ENCODE data around the gene CACNA1I.

CACNA1I gene

DNA sequence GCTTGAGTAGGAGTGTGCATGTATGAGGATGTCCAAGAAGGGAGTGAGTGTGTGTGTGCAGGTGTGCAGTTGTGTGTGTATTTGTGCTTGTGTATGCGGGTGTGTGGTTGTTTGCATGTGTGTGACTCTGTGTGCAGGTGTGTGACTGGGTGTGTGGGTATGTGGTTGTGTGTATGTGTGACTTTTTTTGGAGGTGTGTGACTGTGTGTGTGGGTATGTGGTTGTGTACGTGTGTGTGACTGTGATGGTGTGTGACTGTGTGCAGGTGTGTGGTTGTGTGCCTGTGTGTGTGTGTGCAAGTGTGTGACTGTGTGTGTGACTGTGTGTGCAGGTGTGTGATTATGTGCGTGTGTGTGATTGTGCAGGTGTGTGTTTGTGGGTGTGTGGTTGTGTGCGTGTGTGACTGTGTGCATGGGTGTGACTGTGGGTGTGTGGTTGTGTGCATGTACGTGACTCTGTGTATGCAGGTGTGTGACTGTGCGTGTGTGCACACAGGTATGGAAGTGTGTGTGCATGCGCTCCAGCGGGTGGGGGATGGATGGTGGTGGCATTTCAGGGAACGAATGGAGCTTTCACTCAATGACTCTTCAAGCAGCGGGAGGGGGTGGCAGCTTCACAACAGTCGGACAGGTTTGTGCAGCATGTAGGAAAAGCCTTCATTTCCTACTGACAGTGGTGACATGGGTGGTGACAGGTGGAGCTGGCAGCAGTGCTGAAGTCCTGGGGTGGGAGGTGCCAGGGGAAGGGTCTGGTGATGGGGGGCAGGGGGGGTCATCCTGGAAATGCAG, 47.6 kb downstream of the CACNA1I start:
- H3K4me3 ChIP-seq (ENCODE audit: low read depth, low read length) = no peak overlapping the region
- no peak for DNase-seq (ENCODE audit: low read depth)

DNA sequence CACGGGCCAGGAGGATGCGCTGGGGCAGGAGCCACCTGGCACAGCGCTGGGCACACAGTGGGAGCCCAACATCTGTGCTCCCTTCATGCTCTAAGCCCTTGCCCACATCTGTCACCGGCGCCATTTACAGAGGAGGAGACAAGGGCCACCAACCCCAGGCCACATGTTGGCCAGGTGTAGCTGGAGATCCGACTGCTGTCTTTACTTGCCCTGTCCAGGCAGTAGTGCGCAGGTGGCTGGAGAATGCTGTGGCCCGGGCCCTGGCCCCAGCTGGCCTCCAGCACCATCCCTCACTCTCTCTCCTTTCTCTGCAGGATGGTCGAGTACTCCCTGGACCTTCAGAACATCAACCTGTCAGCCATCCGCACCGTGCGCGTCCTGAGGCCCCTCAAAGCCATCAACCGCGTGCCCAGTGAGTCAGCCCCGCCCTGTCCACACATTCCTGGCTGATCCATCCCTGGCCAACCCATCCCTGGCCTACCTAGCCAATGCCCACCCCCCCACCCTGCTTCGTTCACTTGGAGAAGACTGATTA, 48.5 kb downstream of the CACNA1I start:
- H3K4me3 ChIP-seq (ENCODE audit: low read depth, low read length) = no peak overlapping the region
- no peak for DNase-seq (ENCODE audit: low read depth)

DNA sequence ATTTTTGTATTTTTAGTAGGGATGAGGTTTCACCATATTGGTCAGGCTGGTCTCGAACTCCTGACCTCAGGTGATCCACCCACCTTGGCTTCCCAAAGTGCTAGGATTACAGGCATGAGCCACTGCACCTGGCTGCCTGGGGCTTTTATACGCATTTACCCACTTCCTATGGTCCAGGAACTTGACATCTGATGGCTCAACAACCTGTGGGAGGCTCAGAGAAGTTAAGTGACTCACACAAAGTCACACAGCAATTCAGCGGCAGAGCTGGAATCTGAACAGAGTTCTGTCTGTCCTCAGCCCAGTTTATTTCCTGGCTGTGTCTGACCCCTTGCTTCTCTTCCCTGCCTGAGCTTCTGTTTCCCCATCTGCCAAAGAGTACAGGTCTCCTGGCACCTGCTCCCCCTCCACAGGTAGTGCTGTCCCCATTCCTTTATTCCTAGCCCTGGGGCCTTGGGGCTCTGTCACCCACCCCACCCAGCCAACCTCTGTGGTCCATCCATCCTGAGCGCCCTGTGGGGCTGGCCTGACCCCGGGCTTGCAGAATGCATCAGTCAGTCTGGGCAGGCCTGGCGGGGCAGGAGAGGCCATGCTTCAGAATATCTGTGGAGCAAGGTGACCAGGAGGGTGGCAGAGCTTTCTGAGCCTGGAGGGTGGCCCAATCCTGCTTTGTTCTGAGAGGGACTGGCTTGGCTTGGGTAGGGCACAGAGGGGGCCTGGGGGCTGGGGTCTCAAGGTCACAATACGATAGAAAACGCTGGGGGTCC, 50.6 kb downstream of the CACNA1I start:
- H3K4me3 ChIP-seq (ENCODE audit: low read depth, low read length) = no peak overlapping the region
- no peak for DNase-seq (ENCODE audit: low read depth)

DNA sequence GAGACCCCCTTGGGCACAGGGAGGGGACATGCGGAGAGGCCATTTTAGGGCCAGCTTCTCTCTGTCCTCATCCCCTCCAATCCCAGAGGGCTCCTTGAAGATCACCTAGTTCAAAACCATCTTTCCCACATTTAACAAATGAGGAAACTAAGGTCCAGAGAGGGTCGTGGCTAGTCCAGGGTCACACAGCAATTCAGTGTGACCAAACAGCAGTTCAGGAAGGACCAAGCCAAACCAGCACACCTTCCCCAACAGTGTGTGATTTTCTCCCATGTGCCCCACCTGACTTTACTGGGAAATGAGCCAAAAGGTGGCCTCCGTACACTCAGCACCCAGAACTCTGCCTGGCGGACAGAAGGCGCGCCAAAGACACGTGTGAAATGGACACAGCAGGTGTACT, 51.3 kb downstream of the CACNA1I start:
- no peak overlapping the region for H3K4me3 ChIP-seq (ENCODE audit: low read depth, low read length)
- DNase-seq (ENCODE audit: low read depth) = no peak

DNA sequence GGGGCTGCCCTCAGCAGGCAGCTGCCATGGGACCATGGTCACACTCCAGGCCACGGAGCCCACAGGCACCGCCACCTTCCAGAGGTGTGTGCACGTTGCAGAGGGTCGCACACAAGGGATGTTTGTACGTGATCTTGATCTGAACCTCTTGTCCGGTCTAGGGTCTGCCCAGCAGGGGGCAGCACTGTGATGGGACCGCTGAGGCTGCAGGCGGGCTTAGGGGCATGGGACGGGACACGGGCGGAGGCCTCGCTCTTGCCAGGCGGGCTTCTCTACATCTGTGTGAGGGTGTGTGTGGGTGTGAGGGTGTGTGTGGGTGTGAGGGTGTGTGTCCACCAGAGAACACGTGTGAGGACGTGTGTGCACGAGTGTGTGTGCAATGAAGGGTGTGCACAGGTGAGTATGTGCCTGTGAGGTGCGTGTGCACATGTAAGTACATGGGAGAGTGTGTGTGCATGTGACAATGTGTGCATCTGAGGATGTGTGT, 52.4 kb downstream of the CACNA1I start:
- no peak overlapping the region for H3K4me3 ChIP-seq (ENCODE audit: low read depth, low read length)
- no peak for DNase-seq (ENCODE audit: low read depth)

DNA sequence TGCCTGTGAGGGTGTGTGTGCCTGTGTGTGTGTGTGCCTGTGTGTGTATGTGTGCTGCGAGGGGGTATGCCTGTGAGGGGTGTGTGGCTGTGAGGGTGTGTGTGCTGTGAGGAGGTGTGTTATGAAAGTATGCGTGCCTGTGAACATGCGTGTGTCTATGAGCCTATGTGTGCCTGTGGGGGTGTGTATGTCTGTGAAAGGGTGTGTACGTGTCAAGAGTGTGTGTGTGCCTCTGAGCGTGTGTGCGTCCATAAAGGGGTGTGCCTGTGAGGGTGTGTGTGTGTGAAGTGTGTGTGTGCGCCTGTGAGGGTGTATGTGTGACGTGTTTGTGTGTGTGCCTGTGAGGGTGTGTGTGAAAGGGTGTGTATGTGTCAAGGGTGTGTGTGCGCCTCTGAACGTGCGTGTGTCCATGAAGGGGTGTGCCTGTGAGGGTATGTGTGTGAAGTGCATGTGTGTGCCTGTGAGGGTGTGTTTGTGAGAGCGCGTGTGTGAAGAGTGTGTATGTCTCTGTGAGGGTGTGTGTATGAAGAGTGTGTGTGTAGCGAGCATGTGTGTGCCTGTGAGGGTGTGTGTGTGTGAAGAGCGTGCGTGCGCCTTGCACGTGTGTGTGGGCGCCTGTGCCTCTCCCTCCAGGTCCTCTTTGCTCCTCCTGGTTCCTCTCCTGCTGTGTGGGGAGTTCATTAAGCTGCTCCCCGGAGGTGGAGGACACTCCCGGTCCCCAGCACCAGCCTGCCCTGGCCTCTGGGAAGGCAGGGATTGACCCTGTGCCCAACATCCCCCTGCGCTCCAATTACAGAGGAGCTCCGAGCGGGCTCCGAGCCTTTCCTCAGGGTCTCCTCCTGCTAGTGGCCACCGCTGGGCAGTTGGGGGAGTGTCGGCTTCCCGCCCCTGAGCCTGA, 53.3 kb downstream of the CACNA1I start:
- DNase-seq (ENCODE audit: low read depth) = no peak
- no peak overlapping the region for H3K4me3 ChIP-seq (ENCODE audit: low read depth, low read length)

DNA sequence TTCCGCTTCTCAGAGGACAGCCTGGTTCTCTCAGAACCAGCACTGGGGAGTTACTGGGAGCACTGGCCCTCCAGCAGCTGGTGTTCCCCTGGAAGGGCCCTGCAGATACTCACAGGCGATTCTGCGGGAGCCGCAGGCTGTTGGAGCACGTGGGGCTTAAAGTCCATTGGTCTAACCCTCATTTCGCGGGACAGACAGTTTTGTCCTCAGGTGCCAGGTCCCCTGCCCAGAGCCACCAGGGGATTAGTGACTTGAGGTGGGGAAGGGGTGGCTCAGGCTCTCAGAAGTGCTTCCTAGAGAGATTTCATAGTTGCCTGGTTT, 53.9 kb downstream of the CACNA1I start:
- no peak overlapping the region for H3K4me3 ChIP-seq (ENCODE audit: low read depth, low read length)
- DNase-seq (ENCODE audit: low read depth) = no peak

DNA sequence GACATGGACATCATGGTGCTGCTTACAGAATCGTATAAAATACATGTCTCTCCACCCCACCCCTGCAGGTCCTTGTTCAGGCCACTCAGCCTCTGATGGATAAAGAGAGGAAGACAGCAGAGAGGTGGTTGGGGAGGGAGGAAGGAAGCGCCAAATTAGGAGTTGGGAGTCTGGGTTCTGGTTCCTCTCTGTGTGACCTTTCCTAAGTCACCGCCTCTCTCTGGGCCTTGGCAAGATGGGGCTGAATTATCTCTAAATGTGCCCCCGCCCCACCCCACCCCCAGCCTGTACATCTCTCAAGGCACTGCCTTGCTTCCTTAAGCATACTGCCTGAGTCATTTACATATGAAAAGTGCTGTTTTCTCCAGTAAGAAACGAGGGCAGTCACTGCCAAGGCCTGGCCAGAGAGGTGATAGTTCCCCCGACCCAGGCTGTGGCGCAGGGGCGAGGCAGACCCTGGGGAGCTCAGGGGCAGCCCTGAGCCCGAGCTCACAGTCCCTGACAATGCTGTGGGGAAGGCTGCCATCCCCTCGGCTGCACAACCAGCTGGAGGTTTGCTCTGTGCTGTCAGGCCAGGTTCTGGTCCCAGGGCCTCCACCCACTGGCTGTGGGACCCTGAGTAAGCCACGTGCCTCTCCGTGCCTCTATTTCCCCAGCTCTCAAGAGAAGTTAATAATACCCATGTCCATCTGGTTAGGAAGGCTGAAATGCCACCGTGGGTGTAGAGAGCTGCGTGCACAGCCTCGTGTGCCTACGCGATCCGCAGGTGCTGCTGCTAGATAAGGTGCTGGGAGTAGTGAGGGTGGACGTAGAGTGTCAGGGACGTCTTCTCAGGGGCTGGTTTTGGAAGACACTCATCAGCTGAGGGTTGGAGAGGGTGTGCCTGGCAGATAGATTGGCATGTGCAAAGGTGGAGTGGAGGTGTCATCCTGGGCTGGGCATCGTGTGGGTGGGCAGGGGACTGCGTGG, 55.3 kb downstream of the CACNA1I start:
- no peak for DNase-seq (ENCODE audit: low read depth)

DNA sequence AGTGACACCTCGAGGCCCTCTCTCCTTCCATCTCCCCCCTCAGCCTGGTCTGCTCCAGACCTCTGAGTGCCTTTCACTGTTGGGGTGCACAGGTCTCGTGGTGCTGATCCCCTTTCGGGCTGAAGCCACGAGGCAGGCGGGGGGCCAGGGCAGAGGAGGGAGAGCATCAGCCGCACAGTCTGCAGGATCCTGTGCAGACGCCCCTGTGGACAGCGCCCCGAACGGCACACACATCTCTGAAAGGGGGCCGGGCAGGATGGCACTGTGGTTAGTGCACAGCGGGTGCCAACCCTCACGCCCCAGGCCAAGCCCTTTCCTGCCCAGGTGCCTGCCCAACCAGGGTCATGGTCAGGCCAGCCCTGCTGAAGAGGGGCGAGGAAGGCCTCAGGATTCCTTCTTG, 56.7 kb downstream of the CACNA1I start:
- DNase-seq (ENCODE audit: low read depth) = no peak
- no peak overlapping the region for H3K4me3 ChIP-seq (ENCODE audit: low read depth, low read length)

More for the DNA sequence above, 55.3 kb downstream of the CACNA1I start:
- H3K4me3 ChIP-seq (ENCODE audit: low read depth, low read length) = no peak overlapping the region

DNA sequence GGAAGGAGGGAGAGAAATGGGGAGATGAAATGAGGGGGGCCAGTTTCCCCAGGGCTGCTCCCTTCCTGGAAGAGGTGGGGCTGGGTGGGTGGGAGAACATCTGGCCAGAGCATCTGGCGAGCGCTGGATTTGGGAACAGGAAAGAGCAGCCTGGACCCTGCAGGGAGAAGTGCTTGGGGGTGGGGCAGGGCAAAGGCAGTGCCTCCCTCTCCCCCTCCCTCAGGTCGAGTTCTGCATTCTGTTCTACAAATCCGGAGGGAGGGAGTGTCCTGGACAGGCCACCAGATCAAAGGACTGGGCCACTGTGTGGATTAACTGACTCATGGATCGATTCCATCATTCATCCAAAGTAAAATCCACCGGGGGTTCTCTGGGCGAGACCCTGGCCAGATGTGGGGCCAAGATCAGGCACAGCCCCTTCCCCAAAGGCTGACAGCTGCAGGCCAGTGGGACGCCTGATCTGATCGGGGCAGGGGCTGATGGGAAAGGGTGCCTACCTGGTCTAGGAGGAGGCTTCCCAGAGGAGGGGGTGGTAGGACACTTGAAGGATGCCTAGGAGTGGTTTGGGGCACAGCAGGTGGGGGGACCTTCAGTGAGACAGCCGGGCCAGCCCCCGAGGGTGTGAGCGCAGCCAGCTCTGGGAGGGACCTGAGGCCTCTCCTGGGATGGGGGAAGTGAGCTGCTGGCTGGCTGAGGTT, 57.5 kb downstream of the CACNA1I start:
- no peak for DNase-seq (ENCODE audit: low read depth)

DNA sequence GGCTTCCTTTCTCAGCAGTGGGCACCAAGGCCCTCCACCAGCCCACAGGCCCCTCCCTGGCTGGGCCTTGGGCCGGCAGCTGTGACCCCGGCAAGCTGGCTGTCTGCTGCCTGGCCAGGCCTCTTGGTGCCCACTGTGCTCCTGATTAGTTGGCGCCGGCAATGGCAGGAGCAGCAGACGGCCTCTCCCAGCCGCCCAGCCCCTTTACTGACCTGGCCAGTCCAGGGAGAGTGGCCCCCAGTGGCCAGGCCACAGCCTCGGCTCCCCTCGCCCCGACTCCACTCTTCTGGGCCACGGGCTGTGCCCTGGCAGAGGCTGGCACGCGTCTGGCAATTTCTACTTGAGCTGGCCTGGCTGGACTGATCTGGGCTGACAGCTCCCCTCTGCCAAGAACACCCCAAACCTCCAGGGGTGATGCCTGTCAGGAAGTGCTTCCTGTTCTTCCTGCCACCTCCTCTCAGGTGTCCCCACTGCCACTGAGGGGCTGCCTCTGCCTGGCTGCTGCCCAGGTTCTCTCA, 58.1 kb downstream of the CACNA1I start:
- no peak for DNase-seq (ENCODE audit: low read depth)
- H3K4me3 ChIP-seq (ENCODE audit: low read depth, low read length) = no peak overlapping the region

More for the DNA sequence above, 57.5 kb downstream of the CACNA1I start:
- H3K4me3 ChIP-seq (ENCODE audit: low read depth, low read length) = no peak overlapping the region

DNA sequence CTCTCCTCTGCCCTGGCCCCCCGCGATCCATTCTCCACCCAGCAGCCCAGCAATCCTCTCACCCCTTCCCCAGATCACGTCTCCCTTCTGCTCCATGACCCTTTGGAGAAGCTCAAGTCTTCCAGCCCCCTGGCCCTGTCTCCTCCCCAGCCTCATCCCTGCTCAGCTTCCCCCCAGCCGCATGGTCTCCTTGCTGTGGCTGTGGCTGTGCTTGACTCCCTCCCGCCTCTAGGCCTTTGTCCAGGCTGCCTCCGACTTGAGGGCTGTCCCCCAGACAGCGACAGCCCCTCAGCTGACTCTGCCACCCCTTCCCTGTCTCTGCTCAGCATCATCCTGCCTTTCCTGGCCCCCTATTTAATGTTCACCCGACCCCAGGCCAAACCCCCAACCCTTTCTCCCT, 59.3 kb downstream of the CACNA1I start:
- no peak for DNase-seq (ENCODE audit: low read depth)
- no peak overlapping the region for H3K4me3 ChIP-seq (ENCODE audit: low read depth, low read length)

DNA sequence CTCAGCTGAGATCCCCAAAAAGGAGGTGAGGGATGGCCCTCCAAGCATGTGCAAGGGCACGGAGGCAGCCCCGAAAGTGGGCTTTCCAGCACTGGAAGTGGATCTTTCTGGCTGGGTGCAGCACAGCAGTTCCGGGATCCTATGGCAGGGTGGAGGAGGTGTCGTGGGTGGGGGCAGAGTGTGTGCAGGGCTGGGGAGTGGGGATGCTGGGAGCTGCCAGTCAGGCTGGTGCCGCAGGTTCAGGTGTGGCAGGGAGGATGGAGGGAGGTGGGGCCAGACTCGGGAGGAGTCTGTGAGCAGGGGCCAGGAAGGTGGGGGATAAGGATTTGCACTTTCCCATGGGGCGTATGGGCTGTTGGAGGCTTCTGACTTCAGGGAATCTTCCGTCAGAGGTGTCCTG, 60.2 kb downstream of the CACNA1I start:
- no peak overlapping the region for H3K4me3 ChIP-seq (ENCODE audit: low read depth, low read length)
- no peak for DNase-seq (ENCODE audit: low read depth)

DNA sequence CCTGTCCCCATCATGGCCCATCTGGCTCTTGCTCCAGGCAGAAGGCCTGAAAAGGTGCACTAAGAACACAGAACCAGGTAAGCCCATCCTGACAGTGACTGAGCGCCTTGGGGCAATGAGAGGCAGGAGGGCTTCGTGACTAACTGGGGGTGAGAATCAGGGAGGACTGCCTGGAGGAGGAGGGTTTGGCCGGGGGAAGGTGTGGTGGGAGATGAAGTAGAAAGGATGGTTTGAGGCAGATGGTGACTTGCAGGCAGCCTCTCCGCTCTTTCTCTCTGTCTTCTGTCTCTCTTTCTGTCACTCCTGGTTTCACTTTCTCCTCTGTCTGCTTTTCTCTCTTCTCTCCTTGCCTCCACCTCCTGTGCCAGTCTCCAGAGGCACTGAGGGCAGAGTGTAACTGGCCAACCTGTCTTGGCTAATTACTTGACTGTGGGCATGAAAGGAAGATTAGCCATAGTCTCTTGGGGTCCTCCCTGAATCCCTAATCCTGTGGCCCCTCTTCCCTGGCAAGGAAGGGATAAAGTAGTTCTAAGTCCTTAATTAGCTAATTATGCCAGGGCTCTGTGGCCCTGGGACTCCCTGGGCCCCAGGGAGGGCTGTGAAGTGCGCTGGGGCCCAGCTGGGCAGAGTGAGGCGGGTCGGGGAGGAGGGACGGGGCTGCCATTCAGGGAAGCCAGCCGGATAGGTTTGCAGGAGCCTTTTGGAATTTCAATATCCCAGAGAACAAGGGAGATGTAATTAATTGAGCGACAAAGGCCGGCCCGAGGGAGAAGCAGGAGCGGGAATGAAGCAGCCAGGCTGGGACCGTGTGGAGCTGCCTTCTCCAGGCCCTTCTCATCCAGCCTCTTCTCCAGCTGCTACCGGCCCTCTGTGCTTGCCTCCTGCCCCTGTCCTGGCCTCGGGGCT, 61.1 kb downstream of the CACNA1I start:
- DNase-seq (ENCODE audit: low read depth) = no peak
- no peak overlapping the region for H3K4me3 ChIP-seq (ENCODE audit: low read depth, low read length)

DNA sequence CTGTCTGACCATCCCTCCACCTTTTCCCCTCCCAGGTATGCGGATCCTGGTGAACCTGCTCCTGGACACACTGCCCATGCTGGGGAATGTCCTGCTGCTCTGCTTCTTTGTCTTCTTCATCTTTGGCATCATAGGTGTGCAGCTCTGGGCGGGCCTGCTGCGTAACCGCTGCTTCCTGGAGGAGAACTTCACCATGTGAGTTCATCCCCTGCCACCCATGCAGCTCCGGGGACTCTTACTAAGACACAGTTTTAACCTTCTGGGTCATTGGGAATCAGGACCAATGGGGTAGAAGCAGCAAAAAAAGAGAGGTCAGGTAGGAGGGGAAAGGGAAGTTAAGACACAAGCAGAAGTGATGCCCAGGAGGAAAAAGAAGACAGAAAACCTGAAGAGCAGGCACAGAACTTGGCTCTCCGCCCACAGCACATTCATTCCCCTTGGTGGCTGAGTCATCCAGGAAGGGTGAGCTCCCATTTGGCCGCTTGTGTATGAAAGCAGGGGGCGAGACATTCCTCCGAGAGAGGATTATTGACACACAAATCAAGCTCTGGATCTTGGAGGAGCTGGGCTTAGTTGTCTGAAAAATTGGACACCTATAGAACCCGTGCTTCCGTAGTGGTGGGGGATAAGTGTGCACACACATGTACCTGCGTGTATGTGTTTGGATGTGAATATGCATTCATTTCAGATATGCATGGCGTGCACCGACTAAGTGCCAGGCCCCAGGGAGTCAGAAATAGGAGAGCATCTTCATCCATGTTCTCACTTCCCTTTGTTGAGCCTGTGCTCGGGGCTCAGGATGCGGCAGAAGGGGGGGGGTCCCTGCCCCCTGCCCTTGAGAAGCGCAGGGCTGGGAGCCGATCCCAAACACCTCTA, 64.2 kb downstream of the CACNA1I start:
- peak; percentile 68 for DNase-seq (ENCODE audit: low read depth)
- no peak overlapping the region for H3K4me3 ChIP-seq (ENCODE audit: low read depth, low read length)

DNA sequence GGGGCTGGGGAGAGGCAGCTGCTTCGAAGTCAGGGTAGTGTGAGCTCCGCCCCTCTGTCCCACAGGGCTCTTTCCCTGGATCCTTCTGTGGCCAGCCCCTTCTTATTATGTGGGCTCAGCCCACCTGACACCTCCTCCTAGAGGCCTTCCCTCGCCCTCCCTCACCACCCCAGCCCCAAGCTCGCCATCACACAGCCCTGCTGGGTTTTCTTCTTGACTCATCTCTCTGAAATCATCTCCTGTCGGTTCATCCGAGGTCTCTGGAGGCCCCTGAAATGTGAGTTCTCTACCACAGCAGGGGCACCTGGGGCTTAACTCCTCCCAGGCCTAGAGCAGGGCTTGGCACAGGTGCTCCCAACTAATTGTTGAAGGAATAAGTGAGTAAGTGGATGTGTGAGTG, 65.2 kb downstream of the CACNA1I start:
- H3K4me3 ChIP-seq (ENCODE audit: low read depth, low read length) = no peak overlapping the region
- DNase-seq (ENCODE audit: low read depth) = no peak
